LHCN-M2 (cell line): Measurements from ENCODE around the gene TRAPPC6A. TPM values are rescaled to one million over a fixed set of nuclear protein-coding genes. Genes with fewer than 3 reads are reported as not detected.
A peak's percentile ranks its signal among the peaks of the same experiment; 100 is the strongest.

Source experiments
- DNase-seq: peaks from one replicate; pipeline ENCODE4 v3.0.0-alpha.2; 2012; ENCODE audit warnings: low read depth
- polyA plus RNA-seq: library from polyadenylated mRNA; unstranded; fragments of >200 nt; gene quantifications from one replicate; pipeline ENCODE4 v1.2.1, GENCODE V29; 2012; ENCODE audit warnings: missing spikeins
- total RNA-seq: library from RNA; depleted of rRNA; stranded (reverse); fragments of >200 nt; gene quantifications from 2 replicates; pipeline ENCODE4 v1.2.3, GENCODE V29; 2014; rRNA removed

TRAPPC6A gene
- total RNA-seq, result 5.3 and 10.4 TPM in 2 replicates
- polyA plus RNA-seq, result 16.1 TPM

GRCh38 chr19:45177817-45178261 is at the start of gene TRAPPC6A:
TSS of gene TRAPPC6A (minus strand) at chr19:45178237. CDS start at chr19:45178218, 19 bp downstream.
- peak; percentile 61 for DNase-seq

GRCh38 chr19:45224645-45225044 is 46.6 kb upstream of the TRAPPC6A start:
- DNase-seq, result no peak

DNA sequence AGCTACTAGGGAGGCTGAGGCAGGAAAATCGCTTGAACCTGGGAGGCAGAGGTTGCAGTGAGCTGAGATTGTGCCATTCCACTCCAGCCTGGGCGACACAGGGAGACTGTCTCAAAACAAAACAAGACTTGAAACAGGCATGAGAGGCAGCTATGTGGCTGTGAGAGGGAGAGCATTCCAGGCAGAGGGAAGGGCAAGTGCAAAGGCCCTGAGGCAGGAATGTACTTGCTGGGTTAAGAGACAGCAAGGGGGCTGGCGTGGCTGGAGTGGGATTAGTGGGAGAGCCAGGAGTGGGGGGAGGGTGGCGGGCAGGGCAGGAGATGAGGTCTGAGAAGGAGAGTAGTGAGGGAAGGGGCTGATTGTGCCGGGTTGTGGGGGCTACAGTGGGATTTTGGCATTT is 45.8 kb upstream of the TRAPPC6A start:
- DNase-seq, result no peak

DNA sequence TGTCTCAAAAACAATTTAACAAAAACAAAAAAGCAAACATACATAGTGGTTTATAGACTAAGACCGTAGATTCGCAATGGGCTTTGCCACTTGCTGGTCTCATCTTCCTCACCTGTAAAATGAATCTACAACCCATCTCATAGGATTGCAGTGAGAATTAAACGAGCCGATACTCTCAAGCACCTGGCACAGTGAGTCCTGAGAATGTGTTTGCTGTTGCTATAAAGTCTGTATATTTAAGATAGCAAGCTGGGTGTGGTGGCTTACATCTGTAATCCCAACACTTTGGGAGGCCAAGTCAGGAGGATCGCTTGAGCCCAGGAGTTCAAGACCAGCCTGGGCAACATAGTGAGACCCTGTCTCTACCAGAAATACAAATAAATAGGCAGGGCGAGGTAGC is 44.7 kb upstream of the TRAPPC6A start:
- no peak for DNase-seq

- DNase-seq, result no peak
These were observed 41.1 kb upstream of the TRAPPC6A start for GRCh38 chr19:45218911-45219743.

- DNase-seq, result no peak
These were observed 40.4 kb upstream of the TRAPPC6A start for GRCh38 chr19:45218426-45218825.

- no peak for DNase-seq
These were observed 39.9 kb upstream of the TRAPPC6A start for GRCh38 chr19:45217957-45218334.

GRCh38 chr19:45217193-45217956 is 39.3 kb upstream of the TRAPPC6A start:
- no peak for DNase-seq

DNA sequence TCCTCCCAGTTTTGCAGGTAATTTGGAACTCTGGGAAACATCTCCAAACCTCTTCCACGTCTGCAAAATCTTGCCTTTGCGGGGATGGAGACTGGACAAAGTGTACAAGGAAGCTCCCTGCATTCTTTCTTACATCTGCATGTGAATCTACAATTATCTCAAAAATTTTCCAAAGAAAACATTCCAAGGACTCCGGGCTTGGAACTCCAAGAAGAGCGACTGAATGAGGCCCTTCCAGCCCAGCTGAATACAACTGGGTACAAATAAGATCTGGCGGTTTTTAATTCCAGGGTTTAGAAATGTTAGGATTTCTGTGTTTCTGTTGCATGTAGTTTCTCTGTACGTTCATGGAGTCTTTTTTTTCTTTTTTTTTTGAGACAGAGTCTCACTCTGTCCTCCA is 38.6 kb upstream of the TRAPPC6A start:
- DNase-seq, result no peak

GRCh38 chr19:45215391-45216191 is 37.6 kb upstream of the TRAPPC6A start:
- DNase-seq, result no peak

DNA sequence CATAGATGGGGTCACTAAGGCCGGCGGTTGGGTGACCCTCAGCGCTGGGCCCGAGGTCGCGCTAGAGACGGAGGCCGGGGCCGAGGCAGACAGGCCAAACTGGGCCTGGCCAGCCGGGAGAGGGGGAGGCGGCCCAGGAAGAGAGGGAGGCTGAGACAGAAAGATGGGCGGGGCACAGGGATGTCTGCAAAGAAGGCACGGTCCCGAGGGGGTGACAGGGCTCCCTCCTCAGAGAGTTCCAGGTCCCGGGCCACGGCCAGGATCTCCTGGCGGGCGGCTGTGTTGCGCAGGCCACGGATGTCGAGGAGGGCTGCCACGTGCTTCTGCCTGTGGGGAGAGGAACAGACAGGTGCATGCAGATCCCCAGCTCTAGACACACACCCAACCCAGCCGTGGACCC is 35.0 kb upstream of the TRAPPC6A start:
- DNase-seq, result no peak

GRCh38 chr19:45211751-45212381 is 33.8 kb upstream of the TRAPPC6A start:
- no peak for DNase-seq

DNA sequence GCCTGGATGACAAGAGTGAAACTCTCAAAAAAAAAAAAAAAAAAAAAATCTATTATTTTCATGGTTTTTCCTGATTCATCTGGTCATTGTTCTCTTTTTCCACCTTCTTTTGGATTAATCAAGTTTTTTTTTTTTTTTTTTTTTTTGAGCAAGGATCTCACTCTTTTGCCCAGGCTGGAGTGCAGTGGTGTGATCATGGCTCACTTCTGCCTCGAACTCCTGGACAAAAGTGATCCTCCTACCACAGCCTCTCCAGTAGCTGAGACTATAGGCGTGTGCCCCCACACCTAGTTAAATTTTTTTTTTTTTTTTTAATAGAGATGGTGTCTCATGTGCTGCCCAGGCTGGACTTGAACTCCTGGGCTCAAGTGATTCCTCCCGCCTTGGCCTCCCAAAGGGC is 28.3 kb upstream of the TRAPPC6A start:
- DNase-seq, result no peak

DNA sequence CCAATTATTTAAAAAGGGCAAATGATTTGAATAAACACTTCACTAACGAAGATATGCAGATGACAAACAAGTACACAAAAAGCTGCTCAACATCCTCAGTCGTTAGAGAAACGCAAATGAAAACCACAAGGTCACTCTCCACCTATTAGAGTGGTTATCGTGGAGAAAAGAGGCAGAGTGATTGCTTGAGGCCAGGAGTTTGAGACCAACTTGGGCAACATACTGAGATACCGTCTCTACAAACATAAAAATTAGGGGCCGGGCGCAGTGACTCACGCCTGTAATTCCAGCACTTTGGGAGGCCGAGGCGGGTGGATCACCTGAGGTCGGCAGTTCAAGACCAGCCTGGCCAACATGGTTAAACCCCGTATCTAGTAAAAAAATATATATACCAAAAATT is 27.8 kb upstream of the TRAPPC6A start:
- no peak for DNase-seq

- no peak for DNase-seq
These were observed 24.6 kb upstream of the TRAPPC6A start for GRCh38 chr19:45202637-45203036.

DNA sequence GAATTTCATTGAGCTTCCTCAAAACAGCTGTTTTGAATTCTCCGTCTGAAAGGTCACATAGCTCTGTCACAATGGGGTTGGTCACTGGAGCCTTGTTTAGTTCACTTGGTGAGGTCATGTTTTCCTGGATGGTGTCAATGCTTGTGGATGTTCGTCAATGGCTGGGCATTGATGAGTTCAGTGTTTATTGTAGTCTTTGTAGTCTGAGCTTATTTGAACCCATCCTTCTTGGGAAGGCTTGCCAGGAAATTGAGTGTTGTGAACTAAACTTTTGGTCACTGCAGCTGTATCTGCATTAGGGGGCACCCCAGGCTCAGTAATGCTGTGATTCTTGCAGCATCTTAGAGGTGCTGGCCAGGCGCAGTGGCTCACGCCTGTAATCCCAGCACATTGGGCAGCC is 22.5 kb upstream of the TRAPPC6A start:
- peak; percentile 34 for DNase-seq

GRCh38 chr19:45195764-45196163 is 17.7 kb upstream of the TRAPPC6A start:
- peak; percentile 24 for DNase-seq

DNA sequence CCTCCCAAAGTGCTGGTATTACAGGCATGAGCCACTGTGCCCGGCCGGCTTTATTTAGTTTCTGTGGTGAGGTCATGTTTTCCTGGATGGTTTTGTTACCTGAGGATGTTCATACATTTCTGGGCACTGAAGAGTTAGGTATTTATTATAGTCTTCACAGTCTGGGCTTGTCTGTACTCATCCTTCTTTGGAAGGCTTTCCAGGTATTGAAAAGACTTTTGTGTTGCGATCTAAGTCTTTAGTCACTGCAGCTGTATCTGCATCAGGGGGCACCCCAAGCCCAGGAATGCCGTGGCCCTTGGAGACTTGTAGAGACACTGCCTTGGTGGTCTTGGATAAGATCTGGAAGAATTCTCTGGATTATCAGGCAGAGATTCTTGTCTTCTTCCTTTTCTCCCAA is 13.3 kb upstream of the TRAPPC6A start:
- no peak for DNase-seq

DNA sequence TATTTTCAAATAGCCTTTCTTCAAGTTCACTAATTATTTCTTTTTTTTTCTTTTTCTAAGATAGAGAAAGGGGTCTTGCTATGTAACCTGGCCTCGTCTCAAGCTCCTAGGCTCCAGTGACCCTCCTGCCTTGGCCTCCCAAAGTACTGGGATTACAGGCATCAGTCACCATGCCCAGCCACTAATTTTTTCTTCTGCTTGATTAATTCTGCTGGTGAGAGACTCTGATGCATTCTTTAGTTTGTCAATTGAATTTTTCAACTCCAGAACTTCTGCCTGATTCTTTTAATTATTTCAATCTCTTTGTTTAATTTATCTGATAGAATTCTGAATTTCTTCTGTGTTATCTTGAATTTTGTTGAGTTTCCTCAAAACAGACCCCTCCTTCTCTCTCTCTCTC is 11.9 kb upstream of the TRAPPC6A start:
- no peak for DNase-seq

DNA sequence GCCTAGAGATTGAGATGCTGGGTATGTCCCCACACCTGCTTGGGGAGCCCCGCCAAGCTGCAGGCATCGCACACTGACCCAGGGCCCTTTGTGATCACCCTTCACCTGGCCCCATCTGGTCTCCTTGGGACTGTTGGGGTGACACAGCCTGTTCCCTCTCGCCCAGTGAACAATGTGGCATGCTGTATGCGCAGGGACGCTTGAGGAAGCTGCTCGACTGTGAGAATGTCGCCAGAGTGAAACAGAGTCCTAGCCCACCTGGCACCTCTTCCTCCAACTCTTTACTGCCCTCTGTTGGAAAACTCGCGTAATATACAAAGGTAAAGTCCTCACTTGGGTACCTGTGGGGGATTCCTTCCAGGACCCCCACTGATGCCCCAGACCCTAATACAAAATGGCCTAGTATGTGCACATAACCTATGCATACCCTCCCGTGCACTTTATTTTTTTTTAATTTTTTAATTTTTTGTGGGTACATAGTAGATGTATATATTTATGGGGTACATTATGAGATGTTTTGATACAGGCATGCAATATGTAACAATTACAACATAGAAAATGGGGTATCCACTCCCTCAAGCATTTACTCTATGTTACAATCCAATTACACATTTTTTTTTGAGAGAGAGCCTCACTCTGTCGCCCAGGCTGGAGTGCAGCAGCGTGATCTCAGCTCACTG is 9.5 kb upstream of the TRAPPC6A start:
- DNase-seq, result no peak
